ENCODE results near the gene EGLN3. TPM values are rescaled to one million over a fixed set of nuclear protein-coding genes. Genes with fewer than 3 reads are reported as not detected.

Gene EGLN3
- polyA plus RNA-seq, 2 of the 4 experiments (the other 2 are of a cell fraction): 3.5 to 15.4 TPM

GRCh38 chr14:33951183-33951840, 438 bp upstream of the EGLN3 start:
- Histone ChIP-seq H3K4me2 (peak overlapping the region; percentile 87), H3K4me1 (peaks cover 8% of the 10 kb centered on the region), H3K9me3 (no peaks in the 10 kb centered on the region), H3K27ac (peak overlapping the region; percentile 62 to 76), H3K4me3 (peak overlapping the region; percentile 57)
- TF ChIP-seq RFX5 (IDR thresholded peaks at IDR 0.05): no peak
- TF ChIP-seq RNF2 (IDR thresholded peaks at IDR 0.05; ENCODE audit: borderline replicate concordance, low read depth): peak; percentile 85; the same call in 1 of the 2 replicates
- peak; percentile 86 for TF ChIP-seq CBX8 (IDR thresholded peaks at IDR 0.05)
- peak in 1 of 2 experiments; percentile 11; a peak in 1 of 5 replicates for TF ChIP-seq JUN (IDR thresholded peaks at IDR 0.05)
- no peak for TF ChIP-seq ELK1 (IDR thresholded peaks at IDR 0.05; ENCODE audit: low read depth, low read length)
- peak; percentile 94 for TF ChIP-seq NFE2L2 (conservative IDR thresholded peaks at IDR 0.05; ENCODE audit: low read length)
- peak; percentile 98 for TF ChIP-seq MAFK (IDR thresholded peaks at IDR 0.05; ENCODE audit: partially characterized antibody)
- ATAC-seq (no peak), FAIRE-seq (no peak), DNase-seq (ENCODE audit: low read depth in 1 of 2, low spot score in 1 of 2) (no peak)
- 18% methylated on average over 7 of the region's 11 CpGs for WGBS (ENCODE audit: missing lambda C conversion rate)
- POLR2A ChIA-PET: interaction anchor here (0.5 to 1.8 kb wide), 6 partner anchors 14 to 124 kb away, joined by 3 to 5 read pairs (median 3); no protein-coding TSS in a partner anchor
- CTCF ChIA-PET: interaction anchor here (0.7 to 2.2 kb wide), 8 partner anchors 10 to 148 kb away, joined by 3 to 5 read pairs (median 3); no protein-coding TSS in a partner anchor

DNA sequence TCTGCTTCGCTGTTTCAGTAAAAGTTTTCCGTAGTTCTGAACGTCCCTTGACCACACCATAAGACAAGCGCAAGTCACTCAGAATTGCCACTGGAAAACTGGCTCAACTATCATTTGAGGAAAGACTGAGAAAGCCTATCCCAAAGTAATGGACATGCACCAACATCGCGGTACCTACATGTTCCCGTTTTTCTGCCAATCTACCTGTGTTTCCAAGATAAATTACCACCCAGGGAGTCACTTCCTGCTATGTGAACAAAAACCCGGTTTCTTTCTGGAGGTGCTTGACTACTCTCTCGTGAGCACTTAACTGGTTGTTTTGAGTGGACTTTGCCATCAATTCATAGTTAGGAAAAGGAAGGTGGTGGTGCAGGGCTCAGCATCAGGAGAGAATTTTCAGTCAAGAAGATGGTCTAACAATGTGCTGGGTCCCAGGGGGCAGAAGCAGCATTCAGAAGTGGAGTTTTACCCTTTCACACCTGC, 1.4 kb downstream of the EGLN3 start:
- Histone ChIP-seq H3K4me1 (peaks cover 8% of the 10 kb centered on the region), H3K4me3 (peak overlapping the region; percentile 57), H3K27ac (no peak overlapping the region), H3K9me3 (no peaks in the 10 kb centered on the region), H3K4me2 (peak overlapping the region; percentile 87)
- FAIRE-seq (no peak), DNase-seq (ENCODE audit: low read depth in 1 of 2, low spot score in 1 of 2) (no peak), ATAC-seq (no peak)
- 86% methylated on average over 9 of the region's 9 CpGs for WGBS (ENCODE audit: missing lambda C conversion rate)
- POLR2A ChIA-PET: no interaction called here
- TF ChIP-seq EP300 (IDR thresholded peaks at IDR 0.05) (no peak), HOXB5 (CRISPR knock-in tag; IDR thresholded peaks at IDR 0.05) (no peak), HDAC2 (IDR thresholded peaks at IDR 0.05) (no peak), ZFP36 (IDR thresholded peaks at IDR 0.05; ENCODE audit: borderline replicate concordance, partially characterized antibody) (no peak), ESRRA (IDR thresholded peaks at IDR 0.05; ENCODE audit: borderline replicate concordance, low read length) (no peak), MAFK (IDR thresholded peaks at IDR 0.05; ENCODE audit: partially characterized antibody) (no peak), MAZ (IDR thresholded peaks at IDR 0.05; ENCODE audit: borderline replicate concordance, low read depth, low read length) (no peak), FOSL2 (IDR thresholded peaks at IDR 0.05) (no peak), FOSL2 (CRISPR knock-in tag; IDR thresholded peaks at IDR 0.05) (no peak), BHLHE40 (IDR thresholded peaks at IDR 0.05; ENCODE audit: low read depth, low read length) (no peak), PHF8 (IDR thresholded peaks at IDR 0.05; ENCODE audit: borderline replicate concordance, low read depth) (no peak), ZNF302 (CRISPR knock-in tag; IDR thresholded peaks at IDR 0.05) (no peak), POLR2AphosphoS2 (conservative IDR thresholded peaks at IDR 0.05; ENCODE audit: low read length) (no peak), RCOR1 (IDR thresholded peaks at IDR 0.05; ENCODE audit: low read depth, low read length) (no peak), FOXS1 (CRISPR knock-in tag; IDR thresholded peaks at IDR 0.05) (no peak), ELK1 (IDR thresholded peaks at IDR 0.05; ENCODE audit: low read depth, low read length) (no peak)
- TF ChIP-seq, protein P1, sequence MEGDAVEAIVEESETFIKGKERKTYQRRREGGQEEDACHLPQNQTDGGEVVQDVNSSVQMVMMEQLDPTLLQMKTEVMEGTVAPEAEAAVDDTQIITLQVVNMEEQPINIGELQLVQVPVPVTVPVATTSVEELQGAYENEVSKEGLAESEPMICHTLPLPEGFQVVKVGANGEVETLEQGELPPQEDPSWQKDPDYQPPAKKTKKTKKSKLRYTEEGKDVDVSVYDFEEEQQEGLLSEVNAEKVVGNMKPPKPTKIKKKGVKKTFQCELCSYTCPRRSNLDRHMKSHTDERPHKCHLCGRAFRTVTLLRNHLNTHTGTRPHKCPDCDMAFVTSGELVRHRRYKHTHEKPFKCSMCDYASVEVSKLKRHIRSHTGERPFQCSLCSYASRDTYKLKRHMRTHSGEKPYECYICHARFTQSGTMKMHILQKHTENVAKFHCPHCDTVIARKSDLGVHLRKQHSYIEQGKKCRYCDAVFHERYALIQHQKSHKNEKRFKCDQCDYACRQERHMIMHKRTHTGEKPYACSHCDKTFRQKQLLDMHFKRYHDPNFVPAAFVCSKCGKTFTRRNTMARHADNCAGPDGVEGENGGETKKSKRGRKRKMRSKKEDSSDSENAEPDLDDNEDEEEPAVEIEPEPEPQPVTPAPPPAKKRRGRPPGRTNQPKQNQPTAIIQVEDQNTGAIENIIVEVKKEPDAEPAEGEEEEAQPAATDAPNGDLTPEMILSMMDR (IDR thresholded peaks at IDR 0.05): no peak
- CTCF ChIA-PET: interaction anchor here (0.9 to 1.7 kb wide), 2 partner anchors 15 to 149 kb away, joined by 3 to 4 read pairs; no protein-coding TSS in a partner anchor

Data from A549 (cell line).